HG03159 (cell line): Measurements from ENCODE around the gene SMOC1.

Source experiments
- ATAC-seq: cut with Tn5 transposase; IDR thresholded peaks from one replicate; pipeline ENCODE4 v1.9.1; 2021; ENCODE audit warnings: mild to moderate bottlenecking, moderate library complexity; ENCODE audit not compliant: unreplicated experiment

Gene SMOC1

DNA sequence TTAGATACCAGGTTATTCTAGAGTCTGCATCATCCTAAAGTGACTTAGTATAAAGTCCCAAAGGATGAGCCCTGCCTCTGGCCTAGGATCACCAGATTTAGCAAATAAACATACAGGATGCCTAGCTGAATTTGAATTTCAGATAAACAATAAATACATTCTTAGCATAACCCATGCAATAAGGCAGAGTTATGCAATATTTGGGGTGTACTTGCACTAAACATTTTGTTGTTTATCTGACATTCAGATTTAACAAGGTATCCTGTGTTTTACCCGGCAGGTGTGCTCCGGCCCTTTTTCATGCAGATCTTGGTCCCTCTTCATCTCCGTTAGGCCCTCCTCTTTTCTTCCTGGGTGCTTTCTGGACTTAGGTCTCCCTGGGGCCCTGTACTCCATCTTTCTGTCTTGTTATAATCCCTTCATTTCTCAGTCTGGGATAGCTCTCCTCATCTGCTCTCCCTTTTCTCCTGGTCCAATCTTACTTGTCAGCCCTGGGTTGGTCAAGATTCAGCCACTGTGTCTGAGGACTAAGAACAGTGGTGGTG lies 18.1 kb upstream of the SMOC1 start:
- no peak for ATAC-seq

DNA sequence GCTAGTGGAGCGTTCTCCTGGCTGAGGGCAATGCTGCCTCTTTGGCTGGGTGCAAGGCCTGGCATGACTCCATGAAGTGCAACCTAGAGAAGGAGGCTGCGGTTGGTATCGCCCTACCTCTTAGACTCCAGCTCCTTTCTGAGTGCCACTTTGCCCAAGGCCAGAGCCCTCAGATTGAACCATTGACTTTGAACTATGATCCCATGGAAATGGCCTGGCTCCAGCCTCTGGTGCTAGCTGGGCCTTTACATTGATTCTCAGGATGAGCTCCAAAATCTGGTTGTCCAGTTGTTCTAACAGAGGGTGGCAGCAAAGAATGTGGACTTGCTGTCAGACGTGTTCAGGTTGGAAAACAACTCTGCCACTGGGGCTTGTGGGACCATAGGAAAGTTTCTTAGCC lies 16.1 kb upstream of the SMOC1 start:
- no peak for ATAC-seq

DNA sequence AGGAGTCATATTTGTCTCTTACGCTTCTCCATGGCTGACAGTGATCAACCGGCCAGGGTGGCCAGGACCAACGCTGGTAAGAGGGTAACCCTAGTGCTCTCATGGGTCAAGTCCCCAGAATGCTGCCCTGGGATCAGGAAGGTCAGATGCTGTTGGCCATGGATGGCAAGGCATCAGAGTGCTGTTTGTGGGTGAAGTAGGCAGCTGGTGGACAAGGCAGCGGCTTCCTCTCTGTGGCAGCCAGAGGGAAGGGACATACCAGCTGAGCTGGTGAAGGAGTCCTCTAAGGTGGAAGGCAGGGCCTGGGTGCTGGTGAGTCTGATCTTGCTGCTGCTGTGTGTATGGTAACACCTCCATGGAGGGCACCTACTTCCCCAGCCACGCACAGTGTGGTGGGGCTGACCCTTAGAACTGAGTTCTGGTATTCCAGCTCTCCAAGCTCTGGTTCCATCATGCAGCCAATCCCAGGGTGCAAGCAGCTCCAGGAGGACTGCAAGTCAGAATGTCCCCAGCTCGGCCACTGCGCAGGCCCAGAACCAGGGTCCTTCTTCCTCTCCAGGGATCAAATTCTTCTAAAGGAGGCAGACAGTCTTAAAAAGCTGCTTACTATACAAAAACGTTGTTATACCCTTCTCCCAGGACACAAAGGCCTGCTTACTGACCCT lies 13.4 kb upstream of the SMOC1 start:
- no peak for ATAC-seq

DNA sequence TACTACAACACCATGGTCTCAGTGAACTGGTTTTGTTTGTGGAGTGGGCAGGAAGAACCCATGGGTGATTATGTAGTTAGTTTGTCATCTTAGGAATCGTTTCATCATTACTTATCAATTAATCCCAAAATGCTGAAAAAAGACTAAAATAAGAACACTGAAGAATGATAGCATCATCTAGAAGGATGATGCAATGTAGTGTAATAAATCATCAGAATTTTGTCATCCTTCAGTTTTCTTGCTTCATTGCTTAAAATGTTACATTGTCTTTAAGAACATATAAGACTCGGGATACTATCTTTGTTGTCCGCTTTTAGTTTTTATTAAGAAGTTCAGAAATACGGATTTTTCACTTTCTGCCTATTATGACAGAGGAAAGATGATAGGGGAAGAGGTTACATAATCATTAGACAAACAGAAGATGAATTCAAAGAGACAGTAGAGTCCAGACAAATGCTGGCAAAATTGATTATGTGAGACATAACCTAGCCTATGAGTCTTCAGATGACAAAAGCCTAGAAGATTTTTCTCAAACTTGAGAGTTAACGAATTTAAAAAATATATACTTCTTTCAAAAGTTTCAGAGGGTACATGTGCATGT lies 10.8 kb upstream of the SMOC1 start:
- ATAC-seq, result no peak

DNA sequence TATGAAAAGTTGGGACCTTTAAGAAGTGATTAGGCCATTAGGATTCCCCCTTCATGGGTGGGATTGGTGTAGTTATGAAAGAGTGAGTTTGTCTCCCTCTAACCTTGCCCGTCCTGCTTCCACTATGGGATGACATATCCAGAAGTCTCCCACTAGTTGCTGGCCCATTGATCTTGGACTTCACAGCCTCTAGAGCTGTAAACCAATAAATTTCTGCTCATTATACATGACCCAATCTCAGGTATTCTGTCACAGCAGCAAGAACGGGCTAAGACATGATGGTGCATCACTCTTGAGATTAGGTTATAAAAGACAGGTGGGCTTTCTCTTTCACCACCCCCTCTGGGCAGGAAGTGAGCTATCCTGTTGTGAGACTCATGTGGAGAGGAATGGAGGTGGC lies 8.6 kb upstream of the SMOC1 start:
- ATAC-seq, result no peak

DNA sequence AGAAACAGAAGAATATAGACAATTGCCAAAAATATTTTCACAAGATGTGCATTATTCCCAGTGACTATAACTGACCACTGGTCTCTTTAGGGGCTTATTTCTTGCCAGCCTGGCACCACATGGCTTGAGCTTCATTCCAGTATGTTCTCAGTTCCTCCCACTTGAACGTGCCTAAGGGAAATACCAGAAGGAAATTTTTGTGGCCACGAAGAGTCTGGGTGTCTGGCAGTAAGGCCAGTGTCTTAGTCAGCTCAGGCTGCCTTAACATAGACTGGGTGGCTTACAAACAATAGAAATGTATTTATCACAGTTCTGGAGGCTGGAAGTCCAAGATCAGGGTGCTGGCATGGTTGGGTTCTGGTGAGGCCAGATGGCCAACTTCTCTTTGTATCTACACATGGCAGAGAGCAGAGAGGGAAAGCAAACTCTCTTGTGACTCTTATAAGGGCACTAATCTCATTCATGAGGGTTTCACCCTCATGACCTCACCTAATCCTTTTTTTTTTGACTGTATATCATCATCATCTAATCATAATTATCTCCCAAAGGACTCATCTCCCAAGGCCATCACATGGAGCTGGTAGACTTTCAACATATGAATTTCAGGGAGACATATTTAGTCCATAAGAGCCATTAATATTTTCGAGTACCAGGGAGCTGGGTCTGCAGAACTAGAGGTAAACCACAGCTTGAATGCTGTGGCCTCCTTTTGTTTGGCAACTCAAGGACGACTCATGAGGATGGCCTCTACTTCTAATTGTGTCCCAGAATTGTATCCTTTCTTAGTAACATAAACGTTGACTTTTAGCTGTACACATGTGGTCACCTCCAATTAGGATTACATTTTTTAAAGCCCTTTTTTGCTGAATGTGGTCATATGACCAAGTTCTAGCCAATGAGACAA lies 5.1 kb upstream of the SMOC1 start:
- ATAC-seq, result no peak

DNA sequence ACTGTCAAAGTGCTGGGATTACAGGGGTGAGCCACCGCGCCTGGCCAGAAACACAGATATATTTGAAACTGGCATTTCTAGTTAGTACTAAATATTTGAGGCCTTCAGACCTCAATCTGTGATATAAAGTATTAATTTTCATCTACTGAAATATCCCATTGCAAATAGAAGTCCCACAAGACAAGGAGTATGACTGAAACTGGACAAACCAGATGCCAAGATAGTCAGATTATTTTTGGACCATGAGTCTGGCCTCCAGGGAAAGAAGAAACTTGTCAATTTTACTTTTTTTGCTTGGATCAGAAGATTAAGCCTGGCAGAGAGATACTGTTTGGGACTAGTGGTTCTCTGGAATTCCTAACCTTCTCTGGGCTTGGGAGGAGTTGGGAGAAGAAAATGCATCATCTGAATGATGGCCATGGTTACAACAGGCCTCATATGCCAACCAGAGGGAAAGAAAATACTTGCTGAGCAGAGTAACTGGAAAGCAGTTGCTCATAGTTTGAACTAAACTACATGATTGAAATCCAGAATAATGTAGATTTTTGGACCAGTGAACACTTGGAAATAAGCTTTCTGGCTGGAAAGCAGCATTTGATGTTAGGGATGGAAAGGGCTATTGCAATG lies 2.9 kb upstream of the SMOC1 start:
- ATAC-seq, result no peak

DNA sequence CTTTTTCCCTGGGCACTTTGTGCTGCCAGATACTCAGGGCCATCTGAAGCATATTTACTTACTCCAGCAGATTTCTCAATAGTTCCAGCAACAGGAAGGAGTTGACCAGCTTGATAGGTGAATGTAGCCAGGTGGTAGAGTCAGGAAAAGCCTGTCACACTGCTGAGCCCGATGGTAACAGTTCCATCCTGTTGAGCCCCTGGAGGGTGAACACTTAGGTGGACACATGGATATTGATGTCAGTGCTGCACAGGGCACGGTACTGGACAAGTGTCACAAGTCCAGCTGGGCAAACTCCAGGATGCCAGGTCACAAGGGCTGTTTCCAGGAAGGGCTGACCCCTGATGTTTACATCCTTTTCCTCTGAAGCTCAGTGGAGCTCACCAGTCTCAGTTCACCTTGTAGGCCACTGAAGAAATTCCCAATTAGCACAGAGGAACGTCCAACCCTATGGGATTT lies 2.3 kb upstream of the SMOC1 start:
- ATAC-seq, result no peak

DNA sequence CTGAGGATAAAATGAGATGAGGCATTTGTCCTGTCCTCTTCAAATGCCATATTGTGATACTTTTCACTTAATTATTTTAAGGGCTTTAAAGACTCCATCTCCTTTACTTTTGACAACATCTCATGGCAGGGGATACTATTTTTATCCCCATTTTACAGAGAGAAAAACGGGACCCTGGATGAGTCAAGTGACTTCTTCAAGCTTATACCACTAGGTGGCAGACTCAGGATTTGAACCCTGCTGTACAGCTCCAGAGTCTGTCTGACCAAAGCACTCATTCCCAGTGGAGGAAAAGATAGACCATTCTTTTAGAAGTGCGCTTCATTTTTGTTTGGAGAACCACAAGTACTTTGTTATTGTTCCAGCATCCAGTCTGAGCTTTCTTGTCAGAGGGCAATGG lies 1.7 kb upstream of the SMOC1 start:
- ATAC-seq, result no peak

DNA sequence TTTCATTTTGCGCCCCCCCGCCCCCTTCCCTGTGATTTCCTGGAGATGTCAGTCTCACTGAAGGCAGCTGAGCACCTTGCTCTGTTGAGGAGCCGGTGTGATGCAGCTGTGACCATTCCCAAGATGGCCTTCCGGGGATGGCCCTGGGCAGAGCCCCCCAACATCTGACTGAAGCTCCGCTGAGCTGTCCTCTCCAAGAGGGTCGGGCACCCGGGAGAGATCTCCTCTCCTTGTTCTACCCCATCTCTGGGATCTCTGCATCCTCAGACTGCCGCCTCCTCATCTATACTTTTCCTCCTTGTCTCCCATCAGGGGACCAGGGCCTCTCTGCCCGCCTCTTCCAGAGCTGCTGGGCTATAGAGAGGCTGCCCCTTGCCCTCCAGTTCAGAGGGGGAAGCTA lies 965 bp upstream of the SMOC1 start:
- no peak for ATAC-seq

DNA sequence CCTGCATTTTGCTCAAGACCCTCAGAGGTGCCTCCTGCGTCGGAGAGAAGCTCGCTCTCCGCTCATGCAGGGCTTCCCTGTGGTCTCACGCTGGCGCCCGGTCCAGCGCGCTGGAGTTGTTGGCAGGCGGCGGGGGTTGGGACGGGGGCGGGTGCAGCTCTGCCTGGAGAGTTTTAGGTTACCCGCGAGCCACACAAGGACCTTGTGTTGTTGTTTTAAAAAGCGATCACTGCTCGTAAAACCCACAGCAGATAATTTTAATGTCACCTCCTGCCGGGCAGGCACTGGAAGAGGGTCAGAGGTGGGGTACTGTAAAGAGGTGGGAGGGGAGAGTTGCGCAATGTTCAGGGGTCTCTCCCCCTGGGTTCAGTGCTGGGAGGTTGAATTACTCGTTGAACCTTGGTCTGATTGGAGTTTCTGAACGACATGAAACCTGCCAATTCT lies 850 bp downstream of the SMOC1 start:
- ATAC-seq, result no peak

DNA sequence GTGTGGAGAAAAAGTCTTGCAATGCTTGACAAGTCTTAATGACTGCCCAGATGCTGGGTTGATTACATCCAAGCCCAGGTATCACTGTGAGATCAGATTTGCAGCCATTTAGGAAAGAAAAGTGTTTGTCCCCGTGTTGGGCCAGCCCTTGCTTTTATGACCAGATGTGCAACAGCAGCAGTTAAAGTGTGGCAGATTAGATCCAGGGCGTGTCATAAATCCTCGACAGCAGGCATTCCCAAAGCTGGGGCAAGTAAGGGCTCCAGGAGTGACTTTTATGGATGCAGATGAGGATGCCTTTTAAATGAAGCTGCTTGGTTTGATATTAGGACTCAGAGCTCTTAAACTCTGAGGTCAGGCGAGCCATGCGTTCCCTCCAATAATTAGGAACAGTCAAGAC lies 1.7 kb downstream of the SMOC1 start:
- ATAC-seq, result no peak

DNA sequence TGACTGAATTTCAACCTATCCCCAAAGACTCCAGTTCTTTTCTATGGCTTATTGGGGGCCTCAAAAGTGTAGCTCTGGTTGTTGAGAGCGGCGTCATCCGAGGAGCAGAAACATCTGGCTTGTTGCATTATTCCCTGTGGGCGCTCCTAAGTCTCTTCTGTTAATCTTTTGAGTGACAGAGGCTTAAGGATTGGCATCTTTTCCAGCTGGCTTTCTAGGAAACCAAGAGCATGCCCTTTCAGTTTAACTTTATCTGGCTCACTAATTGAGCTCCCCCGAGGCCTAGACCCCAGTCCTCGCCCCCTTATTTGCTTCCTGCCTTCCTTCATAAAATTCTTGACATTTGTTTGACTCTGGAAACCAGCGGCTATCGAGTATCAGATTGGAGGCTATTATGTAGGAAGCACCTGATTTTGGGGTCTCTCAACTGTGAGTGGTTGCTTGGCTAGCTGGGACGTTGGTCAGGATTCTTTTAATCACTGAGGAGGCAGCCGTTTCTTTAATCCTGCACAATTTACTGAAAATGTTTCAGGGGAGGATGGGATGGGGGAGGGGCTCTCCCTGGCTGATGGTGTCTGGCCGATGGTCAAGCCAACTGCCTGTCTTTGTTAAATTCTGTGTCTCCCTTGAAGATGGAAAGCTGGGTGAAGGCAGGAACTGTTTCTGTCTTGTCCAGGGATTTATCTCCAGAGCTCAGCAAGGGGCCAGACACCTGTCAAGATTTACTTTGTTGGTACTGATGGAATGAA lies 3.1 kb downstream of the SMOC1 start:
- ATAC-seq, result no peak

DNA sequence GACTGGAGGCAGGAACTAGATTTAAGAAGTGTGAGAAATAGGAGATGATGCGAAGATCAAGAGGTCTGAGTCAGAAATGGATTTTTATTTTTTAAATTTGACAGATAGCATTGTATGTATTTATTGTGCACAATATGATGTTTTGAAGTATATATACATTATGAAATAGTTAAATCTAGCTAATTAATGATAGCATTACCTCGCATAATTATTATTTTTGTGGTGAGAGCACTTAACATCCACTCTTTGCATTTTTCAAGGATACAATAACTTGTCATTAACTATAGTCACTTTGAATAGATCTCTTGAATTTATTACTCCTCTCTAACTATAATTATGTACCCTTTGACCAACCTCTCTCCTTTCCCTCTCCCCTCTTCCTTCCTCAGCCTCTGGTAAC lies 3.7 kb downstream of the SMOC1 start:
- ATAC-seq, result no peak

DNA sequence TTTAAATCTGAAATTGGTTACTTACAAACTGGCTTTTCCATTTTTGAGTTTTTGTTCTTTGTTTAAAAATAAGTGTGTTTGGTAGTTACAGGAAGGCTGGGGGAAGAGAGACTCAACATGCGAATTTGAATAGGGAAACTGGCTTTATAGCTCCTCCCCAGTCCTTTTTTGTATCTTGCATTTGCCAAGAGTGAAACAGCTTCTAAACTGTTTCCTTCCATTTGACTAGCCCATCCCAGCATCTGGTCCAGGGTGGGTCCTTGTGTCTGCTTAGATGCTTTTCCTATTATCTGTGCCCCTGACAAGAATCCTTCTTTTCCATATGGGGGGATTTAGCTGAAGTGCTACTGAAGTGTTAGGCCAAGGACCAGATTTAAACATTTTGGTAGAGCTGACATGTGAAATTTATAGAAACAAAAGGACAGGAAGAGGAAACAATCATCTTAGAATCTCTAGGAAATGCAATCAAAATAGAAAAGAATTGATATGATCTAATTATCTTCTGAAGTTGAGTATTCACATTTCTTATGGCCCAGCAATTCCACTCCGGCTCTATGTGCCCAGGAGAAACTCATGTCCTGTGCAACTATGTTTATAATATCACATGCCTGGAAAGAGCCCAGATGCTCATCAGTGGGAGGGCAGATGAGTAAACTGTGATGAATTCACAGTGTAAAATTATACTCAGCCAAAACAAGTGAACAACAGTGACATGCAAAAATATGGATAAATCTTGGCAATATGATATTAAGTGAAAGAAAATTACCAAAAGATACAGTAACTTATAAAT lies 7.4 kb downstream of the SMOC1 start:
- no peak for ATAC-seq

DNA sequence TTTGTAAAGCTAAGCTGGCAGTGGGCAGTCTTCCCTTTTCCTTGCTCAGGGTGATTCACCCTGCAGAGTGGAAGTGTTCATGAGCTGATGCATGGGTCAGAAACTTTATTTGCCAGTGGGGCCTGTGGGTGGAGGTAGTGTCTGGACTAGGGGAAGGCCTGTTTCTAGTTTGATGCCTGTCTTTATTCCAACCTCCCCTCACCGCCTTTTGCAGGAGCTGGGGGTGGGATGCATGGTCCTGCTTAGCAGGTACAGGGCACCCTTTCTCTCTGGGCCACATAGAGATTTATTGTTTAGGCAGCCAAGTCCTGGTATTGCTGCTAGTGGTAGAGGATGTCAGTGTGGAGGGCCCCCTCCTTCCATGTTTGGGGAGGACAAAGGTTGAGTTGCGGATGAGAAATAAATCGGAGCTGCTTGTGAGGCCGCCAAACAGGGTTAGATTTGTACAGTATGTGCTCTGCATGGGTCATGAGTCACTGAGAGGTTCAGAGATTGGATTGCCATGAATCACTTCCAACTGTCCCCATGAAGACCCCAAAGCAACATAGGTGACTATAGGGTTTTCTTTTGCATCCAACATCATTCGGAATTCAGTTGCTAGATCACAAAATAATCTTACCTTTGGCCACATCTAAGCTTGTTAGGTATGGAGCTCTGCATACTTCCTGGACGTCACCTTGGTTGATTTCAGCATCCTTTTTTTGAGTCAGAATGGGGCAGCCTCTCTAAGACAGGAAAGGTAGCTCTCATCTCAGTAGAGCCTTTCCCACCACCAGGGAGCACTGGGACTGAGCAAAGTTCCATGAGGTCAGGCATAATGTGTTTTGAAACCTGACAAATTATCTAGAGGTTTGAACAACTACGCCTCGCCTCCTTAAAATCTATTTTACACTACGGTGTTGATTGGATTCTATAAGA lies 8.8 kb downstream of the SMOC1 start:
- no peak for ATAC-seq

DNA sequence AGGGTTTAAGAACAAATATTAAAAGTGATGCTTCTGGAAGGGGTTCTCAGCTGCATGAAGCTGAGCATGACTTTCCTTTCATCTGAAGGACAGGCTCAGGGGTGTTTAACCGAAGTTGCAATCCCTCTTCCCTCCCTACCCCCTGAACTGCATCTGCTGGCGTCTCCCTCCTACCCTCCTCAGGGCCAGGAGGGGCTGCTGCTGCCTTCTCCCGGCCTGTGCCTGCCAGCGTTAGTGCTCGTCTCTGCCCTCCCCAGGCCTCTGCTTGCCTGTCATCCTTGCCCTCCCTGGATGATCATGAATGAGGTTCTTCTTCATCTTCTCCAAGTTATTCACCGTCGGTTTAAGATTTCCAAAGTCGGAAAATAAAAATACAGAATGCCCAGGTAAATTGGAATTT lies 12.2 kb downstream of the SMOC1 start:
- no peak for ATAC-seq

DNA sequence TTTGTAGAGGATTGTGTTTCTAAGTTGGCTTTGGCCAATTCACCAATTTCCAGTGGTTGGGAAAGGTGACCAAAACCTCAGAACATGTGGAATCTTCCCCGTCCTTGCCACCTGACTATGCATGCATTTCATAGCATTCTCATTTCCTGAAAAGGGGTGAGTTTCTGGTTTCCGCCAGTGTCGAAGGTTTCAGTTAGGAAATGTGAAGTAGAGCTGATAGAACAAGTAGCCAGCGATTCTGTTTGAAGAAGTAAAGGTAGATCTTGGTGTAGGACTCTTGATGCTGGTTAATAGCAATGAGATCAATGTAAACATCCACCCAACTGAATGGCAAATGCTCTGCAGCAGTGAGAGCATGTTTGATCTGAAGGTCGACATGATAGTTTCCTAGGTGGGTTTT lies 15.9 kb downstream of the SMOC1 start:
- no peak for ATAC-seq

DNA sequence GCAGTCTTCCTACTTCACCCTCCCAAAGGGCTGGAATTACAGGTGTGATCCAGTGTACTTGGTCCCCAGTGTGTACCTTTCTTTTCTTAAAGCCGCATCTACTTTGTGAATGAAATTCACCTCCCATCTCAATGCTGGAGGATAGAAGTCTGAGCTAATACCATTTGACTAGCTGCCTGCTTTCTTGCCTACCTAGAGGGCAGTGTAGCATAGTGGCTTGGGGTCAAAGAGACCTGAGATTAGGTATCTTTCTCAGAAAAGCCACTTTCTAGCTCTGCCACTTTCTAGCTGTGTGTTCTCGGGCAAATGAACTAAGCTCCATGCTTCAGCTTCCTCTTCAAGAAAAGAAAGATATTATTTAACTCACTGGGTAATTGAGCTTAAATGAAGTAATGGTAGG lies 16.9 kb downstream of the SMOC1 start:
- ATAC-seq, result no peak
